K562 (cell line): ENCODE measurements around the gene HERC3.

Experiments
- ADNP ChIP-seq: fragments of 200-800 bp; sonication (Bioruptor generic); IDR thresholded peaks from 2 replicates; pipeline ENCODE4 v1.6.1; 2016; ENCODE audit warnings: missing genetic modification characterization, missing compliant biosample characterization
- ETV5 ChIP-seq: sonication (generic); formaldehyde crosslinking; IDR thresholded peaks from 2 replicates; pipeline ENCODE4 v1.4.0; 2020; ENCODE audit warnings: low read depth, mild to moderate bottlenecking, missing genetic modification reagents
- GABPB1 ChIP-seq: sonication (generic); formaldehyde crosslinking; IDR thresholded peaks from 2 replicates; pipeline ENCODE4 v1.8.0; 2022; ENCODE audit warnings: mild to moderate bottlenecking, missing genetic modification reagents
- KLF13 ChIP-seq: fragments of 450-650 bp; IDR thresholded peaks from 2 replicates; pipeline ENCODE4 v1.6.1; 2016; ENCODE audit warnings: missing genetic modification characterization, low read depth, mild to moderate bottlenecking, missing compliant biosample characterization, moderate library complexity, borderline replicate concordance
- MEIS2 ChIP-seq: fragments of 450-650 bp; IDR thresholded peaks from 2 replicates; pipeline ENCODE4 v1.6.1; 2014; ENCODE audit warnings: mild to moderate bottlenecking; ENCODE audit not compliant: partially characterized antibody
- TARDBP ChIP-seq: fragments of 450-650 bp; IDR thresholded peaks from 2 replicates; pipeline ENCODE4 v1.6.1; 2016
- TCF7 ChIP-seq: sonication (generic); IDR thresholded peaks from 2 replicates; pipeline ENCODE4 v1.6.1; 2016; ENCODE audit warnings: antibody characterized with exemption, borderline replicate concordance
- ZEB2 ChIP-seq: fragments of 450-650 bp; IDR thresholded peaks from 2 replicates; pipeline ENCODE4 v1.6.1; 2016
- TF ChIP-seq, protein P1 (sequence below): sonication (generic); formaldehyde crosslinking; IDR thresholded peaks from 2 replicates; pipeline ENCODE4 v1.4.0; 2020; ENCODE audit warnings: mild to moderate bottlenecking, missing genetic modification reagents
- TF ChIP-seq, protein P2 (sequence below), 3 experiments: IDR thresholded peaks in 2 of 3; conservative IDR thresholded peaks in 1 of 3; 2 replicates each; pipeline ENCODE4 v1.5.1; 2011 to 2012; ENCODE audit warnings: low read length in 3 of 3, mild to moderate bottlenecking in 3 of 3, control low read depth in 2 of 3, improper control_type of control experiment in 1 of 3, inconsistent platforms in 1 of 3, low read depth in 1 of 3, mixed read lengths in 1 of 3, moderate library complexity in 1 of 3; ENCODE audit not compliant: insufficient read depth in 2 of 3
- TF ChIP-seq, protein P3 (sequence below): sonication (generic); formaldehyde crosslinking; IDR thresholded peaks from 2 replicates; pipeline ENCODE4 v1.8.0; 2023; ENCODE audit warnings: mild to moderate bottlenecking, missing genetic modification reagents
- TF ChIP-seq, protein P4 (sequence below): sonication (generic); formaldehyde crosslinking; IDR thresholded peaks from 2 replicates; pipeline ENCODE4 v1.8.1; 2023; ENCODE audit warnings: mild to moderate bottlenecking, missing genetic modification reagents

DNA sequence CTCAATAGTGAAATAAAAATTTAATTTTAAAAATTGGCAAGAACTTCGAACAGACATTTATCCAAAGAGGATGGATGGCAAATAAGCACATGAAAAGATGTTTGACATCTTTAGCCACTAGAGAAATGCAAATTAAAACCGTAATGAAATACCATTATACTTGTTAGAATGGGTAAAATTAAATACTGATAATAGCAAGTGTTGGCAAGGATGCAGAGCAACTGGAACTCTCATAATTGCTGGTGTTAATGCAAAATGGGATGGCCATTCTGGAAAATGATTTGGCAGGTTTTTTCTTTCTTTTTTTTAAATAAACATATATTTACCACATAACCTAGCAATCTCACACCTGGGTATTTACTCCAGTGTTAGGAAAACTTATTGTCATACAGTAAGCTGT, 51.7 kb downstream of the HERC3 start:
- no peak for TF ChIP-seq MEIS2
- TF ChIP-seq ADNP (tag): no peak
- TF ChIP-seq, protein P1, sequence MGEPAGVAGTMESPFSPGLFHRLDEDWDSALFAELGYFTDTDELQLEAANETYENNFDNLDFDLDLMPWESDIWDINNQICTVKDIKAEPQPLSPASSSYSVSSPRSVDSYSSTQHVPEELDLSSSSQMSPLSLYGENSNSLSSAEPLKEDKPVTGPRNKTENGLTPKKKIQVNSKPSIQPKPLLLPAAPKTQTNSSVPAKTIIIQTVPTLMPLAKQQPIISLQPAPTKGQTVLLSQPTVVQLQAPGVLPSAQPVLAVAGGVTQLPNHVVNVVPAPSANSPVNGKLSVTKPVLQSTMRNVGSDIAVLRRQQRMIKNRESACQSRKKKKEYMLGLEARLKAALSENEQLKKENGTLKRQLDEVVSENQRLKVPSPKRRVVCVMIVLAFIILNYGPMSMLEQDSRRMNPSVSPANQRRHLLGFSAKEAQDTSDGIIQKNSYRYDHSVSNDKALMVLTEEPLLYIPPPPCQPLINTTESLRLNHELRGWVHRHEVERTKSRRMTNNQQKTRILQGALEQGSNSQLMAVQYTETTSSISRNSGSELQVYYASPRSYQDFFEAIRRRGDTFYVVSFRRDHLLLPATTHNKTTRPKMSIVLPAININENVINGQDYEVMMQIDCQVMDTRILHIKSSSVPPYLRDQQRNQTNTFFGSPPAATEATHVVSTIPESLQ: no peak
- TF ChIP-seq, protein P2, sequence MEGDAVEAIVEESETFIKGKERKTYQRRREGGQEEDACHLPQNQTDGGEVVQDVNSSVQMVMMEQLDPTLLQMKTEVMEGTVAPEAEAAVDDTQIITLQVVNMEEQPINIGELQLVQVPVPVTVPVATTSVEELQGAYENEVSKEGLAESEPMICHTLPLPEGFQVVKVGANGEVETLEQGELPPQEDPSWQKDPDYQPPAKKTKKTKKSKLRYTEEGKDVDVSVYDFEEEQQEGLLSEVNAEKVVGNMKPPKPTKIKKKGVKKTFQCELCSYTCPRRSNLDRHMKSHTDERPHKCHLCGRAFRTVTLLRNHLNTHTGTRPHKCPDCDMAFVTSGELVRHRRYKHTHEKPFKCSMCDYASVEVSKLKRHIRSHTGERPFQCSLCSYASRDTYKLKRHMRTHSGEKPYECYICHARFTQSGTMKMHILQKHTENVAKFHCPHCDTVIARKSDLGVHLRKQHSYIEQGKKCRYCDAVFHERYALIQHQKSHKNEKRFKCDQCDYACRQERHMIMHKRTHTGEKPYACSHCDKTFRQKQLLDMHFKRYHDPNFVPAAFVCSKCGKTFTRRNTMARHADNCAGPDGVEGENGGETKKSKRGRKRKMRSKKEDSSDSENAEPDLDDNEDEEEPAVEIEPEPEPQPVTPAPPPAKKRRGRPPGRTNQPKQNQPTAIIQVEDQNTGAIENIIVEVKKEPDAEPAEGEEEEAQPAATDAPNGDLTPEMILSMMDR (IDR thresholded peaks at IDR 0.05 in 2 of 3, conservative IDR thresholded peaks at IDR 0.05 in 1 of 3; ENCODE audit: insufficient read depth in 2 of 3, low read depth in 1 of 3, low read length in 3 of 3): no peak
- TF ChIP-seq KLF13: no peak
- TF ChIP-seq, protein P3, sequence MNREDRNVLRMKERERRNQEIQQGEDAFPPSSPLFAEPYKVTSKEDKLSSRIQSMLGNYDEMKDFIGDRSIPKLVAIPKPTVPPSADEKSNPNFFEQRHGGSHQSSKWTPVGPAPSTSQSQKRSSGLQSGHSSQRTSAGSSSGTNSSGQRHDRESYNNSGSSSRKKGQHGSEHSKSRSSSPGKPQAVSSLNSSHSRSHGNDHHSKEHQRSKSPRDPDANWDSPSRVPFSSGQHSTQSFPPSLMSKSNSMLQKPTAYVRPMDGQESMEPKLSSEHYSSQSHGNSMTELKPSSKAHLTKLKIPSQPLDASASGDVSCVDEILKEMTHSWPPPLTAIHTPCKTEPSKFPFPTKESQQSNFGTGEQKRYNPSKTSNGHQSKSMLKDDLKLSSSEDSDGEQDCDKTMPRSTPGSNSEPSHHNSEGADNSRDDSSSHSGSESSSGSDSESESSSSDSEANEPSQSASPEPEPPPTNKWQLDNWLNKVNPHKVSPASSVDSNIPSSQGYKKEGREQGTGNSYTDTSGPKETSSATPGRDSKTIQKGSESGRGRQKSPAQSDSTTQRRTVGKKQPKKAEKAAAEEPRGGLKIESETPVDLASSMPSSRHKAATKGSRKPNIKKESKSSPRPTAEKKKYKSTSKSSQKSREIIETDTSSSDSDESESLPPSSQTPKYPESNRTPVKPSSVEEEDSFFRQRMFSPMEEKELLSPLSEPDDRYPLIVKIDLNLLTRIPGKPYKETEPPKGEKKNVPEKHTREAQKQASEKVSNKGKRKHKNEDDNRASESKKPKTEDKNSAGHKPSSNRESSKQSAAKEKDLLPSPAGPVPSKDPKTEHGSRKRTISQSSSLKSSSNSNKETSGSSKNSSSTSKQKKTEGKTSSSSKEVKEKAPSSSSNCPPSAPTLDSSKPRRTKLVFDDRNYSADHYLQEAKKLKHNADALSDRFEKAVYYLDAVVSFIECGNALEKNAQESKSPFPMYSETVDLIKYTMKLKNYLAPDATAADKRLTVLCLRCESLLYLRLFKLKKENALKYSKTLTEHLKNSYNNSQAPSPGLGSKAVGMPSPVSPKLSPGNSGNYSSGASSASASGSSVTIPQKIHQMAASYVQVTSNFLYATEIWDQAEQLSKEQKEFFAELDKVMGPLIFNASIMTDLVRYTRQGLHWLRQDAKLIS: no peak
- no peak for TF ChIP-seq TCF7
- TF ChIP-seq, protein P4, sequence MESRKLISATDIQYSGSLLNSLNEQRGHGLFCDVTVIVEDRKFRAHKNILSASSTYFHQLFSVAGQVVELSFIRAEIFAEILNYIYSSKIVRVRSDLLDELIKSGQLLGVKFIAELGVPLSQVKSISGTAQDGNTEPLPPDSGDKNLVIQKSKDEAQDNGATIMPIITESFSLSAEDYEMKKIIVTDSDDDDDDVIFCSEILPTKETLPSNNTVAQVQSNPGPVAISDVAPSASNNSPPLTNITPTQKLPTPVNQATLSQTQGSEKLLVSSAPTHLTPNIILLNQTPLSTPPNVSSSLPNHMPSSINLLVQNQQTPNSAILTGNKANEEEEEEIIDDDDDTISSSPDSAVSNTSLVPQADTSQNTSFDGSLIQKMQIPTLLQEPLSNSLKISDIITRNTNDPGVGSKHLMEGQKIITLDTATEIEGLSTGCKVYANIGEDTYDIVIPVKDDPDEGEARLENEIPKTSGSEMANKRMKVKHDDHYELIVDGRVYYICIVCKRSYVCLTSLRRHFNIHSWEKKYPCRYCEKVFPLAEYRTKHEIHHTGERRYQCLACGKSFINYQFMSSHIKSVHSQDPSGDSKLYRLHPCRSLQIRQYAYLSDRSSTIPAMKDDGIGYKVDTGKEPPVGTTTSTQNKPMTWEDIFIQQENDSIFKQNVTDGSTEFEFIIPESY (CRISPR knock-in tag): no peak
- no peak for TF ChIP-seq TARDBP
- no peak for TF ChIP-seq ETV5 (CRISPR knock-in tag)
- no peak for TF ChIP-seq ZEB2
- TF ChIP-seq GABPB1 (CRISPR knock-in tag): no peak
